HG02642 (cell line): ENCODE data around the gene SLC51A.
A peak's percentile ranks its signal among the peaks of the same experiment; 100 is the strongest.
"Not testable (repeated sequence)": the region's sequence is repeated elsewhere in the genome, so short reads cannot be mapped to it uniquely, and the experiment has no call there.

ENCODE experiments used
- ATAC-seq: cut with Tn5 transposase; IDR thresholded peaks from one replicate; pipeline ENCODE4 v1.9.1; 2021; ENCODE audit warnings: mild to moderate bottlenecking; ENCODE audit not compliant: unreplicated experiment, poor library complexity

The SLC51A gene

DNA sequence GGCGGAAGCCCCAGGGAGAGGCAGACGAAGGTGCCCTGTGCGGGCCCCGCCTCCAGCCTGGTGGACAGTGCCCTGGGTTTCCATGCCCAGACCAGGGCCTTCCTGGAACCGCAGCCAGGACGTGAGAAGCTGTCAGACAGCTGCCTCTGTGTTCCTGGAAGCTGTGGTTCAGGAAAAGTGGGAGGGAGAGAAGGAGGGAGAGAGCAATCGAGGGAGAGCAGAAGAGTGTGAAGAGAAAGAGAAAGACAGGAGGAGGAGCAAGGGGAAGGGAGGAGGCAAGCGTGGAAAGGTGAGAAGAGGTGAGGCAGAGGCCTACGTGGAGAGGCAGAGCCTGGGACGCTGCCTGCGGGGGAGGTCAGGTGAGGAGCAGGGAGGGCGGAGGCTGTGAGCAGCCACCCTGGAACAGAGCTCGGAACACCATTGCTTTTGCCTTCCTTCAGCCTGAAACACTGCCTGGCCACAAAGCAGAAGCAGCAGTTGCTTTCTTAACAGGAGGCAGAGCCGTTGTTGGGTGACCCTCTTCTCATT is 23.7 kb upstream of the SLC51A start:
- ATAC-seq, result peak; percentile 25

DNA sequence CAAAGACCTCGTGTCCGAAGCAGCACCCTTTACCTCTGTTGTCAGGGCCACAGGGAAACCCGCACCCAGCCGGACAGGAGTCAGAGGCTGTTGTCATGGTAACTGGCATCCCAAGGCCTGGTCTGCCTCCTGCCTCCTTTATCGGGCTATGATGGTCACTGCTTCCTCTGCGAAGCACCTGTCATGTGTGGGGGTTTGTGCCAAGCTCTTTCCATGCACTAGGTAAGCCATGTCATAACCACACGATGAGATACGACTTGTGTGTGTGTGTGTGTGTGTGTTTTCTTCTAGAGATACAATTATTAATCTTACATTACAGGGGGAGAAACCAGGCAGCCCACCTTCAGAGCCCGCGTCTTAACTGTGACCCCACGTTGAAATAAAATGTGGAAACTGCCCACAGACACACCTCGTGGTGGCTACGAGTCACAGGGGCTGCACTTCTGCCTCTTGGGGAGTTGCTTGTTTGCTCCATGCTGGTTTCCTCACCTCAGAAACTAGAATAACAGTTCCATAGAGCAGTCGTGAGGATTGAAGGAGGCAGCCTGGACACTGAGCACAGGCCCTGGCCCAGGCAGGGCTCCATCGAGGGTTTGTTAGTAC is 23.1 kb upstream of the SLC51A start:
- ATAC-seq, result no peak

DNA sequence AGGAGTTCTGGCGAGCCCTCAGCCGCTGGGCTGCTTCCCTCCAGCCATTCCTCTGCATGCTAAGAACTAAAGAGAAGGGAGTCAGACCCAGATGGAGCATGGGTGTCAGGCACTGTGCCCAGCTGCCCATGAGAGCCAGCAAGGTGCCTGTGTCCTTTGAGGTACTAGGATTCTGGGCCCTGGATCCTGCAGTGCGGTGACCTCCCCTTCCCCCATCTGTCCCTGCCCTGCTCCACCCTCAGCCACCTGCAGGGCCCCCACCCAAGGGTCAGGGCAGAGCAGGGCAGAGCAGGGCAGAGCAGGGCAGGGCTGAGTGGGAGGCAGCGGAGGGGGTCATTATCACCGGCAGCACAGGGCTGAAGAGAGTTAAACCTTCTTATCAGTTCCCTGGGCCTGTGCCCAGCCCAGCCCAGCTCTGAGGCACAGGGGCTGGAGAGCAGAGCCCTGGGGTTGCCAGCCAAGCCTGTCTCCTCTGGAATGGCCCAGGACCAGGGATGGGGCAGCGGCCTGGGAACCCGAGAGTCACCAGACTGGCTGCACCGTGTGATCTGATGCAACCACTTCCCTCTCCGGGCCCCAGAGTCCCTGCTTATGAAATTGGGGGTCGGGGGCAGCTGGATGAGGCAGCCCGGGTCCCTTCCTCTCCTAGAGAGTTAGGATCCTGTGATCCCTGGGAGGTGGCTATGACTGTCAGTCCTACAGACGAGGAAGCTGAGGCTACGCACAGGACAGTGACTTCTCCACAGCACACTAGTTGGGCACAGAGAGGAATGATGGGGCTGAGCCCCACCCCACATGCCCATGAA is 22.4 kb upstream of the SLC51A start:
- no peak for ATAC-seq

DNA sequence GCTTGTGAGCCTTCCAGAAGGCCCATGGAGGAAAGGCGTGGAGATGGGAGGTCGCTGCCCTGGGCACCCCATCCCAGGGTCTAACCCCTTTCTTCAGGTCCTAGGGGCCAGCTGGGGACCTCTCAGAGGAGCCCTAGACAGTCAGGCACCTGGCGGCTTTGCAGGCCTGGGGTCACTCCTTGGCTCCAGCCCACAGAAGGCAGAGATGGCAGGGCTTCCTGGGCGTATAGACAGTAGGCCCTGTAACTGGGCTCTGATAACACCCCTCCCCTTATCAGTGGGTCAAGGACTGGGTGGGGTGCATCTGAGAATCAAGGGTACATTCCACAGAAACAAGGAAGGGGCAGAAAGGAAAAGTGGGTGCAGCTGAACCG is 21.8 kb upstream of the SLC51A start:
- no peak for ATAC-seq

DNA sequence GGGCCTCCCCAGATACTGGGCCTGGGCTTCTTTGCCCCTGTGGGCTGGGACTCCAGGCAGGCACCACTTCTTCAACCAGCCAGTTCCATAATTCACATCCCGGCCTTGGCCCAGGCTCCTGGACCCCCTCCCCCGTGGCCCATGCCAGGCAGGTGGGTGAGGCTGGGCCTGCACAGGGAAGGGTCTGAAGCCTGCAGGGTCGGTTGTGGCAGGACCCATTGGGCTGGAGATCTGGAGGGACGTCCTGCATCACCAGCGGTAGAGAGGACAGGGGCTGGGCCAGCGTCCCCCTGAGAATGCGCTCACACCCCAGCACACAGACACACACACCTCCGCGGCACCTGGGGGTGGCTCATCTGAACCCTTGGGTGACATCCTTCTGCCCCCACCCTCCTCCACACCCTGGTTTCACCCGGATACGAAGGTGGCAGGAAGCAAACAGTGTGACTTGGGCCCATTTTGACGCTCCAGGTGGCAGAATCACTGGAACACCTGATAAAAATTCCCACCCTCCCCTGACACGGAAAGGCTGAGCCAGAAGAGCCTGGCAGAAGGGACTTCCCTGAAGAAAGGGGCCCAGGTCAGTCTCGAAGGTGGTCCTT is 20.6 kb upstream of the SLC51A start:
- no peak for ATAC-seq

DNA sequence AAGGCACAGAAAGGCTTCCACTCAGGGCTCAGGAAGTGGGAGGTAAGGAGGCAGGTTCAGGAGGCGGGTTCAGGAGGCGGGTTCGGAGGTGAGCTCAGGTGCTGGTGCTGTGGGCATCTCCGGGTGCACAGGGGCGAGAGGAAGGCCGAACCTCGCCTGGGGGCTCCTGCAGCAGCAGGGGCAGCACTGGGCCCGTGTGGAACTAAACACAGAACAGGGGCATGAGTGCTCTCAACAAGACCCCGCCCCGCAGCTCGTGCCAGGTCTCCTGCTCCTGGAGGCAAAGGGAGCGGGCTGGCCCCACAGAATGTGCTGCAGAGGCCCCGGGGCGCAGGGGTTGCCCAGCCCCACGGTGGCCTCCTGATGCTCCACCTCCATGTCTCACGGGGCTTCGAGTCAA is 18.8 kb upstream of the SLC51A start:
- no peak for ATAC-seq

DNA sequence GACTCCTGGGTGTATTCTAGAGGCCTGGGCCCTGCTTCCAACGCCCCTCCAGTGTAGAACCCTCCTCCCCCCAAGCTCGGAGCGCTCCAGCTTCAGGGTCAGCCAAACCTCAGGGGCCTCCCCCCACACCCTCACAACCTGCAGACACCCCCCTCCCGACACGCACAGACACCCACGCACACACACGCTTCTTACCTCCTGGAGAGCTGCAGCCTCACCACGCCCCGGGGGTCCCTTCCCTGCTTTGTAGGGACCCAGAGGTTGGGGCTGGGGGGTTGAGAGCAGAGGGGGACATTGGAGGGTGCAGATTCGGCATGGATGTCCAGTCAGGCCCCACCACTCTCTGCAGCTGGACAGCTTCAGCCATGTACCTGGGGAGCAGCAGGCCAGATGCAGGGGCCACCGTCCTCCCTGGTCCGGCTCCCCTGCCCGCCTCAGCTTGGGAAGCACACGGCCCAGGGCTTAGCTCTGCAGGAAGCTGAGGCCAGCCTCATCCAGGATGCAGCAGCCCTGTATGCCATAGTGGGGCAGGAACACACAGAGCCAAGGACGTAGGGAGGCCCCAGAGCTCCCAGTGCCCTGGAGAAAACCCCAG is 18.2 kb upstream of the SLC51A start:
- ATAC-seq, result no peak

DNA sequence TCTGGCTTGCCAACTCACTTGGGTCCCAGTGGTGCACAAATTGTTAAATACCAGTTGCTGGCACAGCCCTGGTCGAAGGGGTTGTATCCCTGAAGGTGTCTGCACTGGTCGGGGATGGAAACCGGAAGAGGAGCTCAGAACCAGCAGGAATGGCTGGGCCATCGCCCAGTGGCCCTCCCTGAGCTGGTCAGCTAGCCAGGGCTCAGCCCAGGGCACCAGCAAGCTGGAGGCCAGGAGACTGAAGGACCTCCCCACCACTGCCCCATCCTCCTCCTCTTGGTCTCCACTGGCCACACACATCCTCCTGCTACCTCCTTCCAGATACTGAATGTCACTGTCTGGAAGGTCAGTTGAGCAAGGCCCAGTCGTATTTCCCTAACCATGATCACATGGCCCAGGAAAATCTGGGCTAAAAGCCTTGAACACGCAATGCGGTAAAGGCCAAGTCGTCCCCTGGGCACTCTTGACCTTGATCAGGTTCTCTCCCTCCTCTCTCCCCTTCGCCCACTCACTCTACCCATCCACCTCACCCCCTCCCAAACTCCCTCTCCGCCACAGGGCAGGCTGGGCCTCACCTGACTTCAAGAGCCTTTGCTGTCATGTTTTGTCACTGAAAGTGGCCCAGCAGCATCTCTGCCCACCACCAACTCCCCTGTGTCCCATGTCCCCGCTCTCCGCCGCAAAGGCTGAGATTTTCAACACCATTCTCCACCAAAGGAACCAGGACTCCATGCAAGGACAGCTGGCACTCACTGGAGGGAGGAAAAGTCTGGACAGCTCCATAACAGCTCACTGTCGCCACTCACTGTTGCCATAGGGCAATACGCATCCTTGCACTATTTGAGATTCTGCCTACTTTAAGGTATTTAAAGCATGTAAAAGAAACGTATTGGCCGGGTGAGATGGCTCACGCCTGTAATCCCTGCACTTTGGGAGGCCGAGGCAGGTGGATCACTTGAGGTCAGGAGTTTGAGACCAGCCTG is 17.3 kb upstream of the SLC51A start:
- ATAC-seq, result no peak

DNA sequence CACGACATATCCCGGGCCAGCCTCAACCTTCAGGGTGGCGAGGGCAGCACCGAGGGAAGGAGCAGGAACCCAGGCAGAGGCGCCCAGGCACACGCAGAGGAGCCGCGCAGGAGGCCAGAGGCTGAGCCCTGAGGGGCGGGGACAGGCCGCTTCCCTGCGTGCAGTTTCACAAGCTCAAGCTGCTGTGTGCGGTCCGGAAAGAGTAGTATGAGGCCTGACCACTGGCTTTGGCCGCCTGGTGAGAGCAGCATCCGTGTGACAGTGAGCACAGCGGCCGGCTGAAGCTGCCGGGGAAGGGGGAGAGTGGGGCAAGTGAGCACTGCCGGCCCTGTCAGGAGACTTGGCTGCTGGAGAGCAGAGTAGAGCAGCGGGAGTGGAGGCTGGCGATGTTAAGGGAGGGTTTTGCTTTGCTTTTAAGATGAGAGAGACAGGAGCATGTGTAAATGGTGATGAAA is 13.8 kb upstream of the SLC51A start:
- no peak for ATAC-seq

DNA sequence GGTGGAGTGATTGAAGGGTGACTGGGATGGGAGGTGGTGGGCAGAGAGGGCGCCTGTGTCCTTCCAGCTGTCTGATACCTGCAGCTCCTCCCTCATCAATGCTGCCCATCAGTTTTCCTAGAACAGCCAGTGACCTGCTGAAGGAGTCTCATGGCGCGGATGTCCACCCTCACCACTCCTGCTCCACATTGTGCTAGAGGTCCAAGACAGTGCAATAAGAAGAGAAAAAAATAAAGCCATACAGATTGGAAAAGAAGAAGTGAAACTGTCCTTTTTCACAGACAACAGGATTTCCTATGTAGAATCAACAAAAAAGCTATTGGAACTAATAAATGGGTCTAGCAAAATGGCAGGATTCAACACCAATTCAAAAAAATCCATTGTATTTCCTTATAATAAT is 12.5 kb upstream of the SLC51A start:
- no peak for ATAC-seq

DNA sequence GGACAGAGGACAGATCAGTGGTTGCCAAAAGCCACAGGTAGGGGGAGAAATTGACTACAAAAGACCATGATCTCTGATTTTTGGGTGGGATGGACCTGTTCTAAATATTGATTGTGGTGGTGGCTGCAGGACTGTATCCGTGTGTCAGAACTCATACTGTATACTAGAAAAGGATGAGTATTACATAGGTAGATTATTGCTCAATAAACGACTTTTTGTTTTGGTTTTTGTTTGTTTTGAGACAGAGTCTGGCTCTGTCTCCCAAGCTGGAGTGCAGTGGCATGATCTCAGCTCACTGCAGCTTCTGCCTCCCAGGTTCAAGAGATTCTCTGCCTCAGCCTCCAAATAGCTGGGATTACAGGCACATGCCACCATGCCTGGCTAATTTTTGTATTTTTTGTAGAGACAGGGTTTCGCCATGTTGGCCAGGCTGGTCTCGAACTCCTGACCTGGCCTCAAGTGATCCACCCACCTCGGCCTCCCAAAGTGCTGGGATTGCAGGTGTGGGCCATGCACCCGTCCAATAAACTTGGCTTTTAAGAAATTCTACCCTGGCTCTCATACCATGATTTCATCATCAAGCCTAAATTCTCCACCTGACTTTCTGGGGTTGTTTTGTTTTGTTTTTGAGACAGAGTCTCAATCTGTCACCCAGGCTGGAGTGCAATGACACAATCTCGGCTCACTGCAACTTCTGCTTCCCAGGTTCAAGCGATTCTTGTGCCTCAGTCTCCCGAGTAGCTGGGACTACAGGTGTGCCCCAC is 10.7 kb upstream of the SLC51A start:
- ATAC-seq, result not testable (repeated sequence)

DNA sequence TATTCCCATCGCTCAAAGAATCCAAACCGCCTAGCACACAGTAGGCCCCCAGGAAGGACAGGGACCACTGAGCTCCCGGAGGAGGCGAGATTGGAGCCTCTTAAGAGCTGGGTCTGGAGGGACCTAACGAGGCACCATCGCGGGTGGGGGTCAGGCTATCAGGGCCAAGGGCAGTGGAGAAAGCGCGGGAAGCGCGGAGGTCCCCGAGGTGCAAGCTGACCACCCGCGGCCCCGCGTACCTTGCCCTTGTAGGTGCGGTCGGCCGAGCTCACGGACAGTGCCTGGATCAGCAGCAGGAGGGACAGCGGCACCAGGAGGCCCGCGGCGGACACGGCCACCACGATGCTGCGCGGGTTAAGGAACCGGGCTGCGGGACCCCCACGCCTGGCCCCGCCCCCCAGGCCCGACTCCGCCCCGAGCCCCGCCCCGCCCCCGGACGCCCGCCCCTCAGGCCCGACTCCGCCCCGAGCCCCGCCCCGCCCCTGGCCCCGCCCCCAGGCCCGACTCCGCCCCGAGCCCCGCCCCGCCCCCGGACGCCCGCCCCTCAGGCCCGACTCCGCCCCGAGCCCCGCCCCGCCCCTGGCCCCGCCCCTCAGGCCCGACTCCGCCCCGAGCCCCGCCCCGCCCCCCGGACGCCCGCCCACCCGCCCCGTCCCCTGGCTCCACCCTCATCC is 9.0 kb upstream of the SLC51A start:
- no peak for ATAC-seq

DNA sequence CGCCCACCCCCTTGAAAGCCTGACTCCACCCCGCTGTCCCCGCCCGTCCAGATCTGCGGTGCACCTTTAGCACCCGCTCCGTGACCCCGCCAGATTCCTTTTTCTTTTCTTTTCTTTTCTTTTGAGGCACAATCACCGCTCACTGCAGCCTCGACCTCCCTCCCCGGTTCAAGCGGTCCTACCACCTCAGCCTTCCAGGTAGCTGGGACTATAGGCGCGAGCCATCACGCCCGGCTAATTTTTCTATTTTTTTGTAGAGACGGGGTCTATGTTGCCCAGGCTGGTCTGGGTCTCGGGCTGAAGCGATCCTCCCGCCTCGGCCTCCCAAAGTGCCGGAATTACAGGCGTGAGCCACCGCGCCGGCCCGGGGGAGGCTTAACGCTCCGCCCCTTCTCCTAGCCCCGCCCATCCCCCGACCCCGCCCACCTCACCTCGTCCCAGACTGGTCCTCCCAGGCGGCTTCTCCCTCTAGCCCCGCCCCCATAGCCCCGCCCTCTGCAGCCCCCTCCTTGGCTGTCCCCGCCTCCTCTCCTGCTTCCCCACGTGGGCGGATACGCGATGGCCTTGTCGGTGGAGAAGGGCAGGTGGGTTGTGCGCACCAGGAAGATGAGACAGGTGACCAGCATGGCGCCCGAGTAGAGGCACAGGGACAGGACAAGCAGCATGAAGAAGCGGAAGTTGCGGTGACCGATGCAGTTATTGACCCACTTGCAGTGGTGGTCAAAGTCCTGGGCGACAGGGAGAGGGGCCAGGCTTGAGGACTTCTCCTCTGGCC is 8.3 kb upstream of the SLC51A start:
- ATAC-seq, result no peak

DNA sequence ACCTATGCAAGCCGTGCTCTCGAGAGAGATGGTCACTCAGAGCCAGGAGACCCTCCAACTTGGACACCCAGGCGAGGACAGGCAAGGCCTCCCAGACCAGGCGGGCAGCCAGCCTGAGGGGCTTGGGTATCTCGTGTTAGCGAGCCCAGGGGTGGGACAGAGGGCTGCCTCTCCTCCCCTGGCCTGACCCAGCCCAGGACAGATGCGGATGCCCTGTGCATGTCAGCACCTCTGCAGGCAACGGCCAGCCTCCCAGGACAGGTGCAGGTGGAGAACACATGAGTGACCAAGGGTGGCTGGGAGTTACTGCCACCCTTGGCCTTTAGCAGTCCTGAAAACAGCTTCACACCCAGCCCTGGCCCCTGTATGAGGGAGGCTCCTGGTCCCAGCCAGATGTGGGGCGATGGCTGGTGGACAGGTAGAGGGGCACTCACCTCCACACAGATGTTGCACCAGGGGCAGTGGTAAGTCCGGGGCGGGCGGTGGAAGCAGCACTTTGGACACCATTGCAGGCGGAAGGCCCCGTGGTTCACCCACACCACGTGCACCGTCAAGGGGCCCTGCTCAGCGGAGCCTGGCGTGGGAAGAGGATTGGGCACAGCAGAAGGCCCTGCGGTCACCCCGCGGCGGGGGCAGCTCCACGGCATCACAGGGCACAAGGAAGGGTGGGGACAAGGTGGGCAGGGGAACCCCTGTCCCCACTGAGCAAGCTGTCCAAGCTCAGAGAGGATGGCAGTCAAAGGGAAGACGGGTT is 7.2 kb upstream of the SLC51A start:
- ATAC-seq, result no peak

DNA sequence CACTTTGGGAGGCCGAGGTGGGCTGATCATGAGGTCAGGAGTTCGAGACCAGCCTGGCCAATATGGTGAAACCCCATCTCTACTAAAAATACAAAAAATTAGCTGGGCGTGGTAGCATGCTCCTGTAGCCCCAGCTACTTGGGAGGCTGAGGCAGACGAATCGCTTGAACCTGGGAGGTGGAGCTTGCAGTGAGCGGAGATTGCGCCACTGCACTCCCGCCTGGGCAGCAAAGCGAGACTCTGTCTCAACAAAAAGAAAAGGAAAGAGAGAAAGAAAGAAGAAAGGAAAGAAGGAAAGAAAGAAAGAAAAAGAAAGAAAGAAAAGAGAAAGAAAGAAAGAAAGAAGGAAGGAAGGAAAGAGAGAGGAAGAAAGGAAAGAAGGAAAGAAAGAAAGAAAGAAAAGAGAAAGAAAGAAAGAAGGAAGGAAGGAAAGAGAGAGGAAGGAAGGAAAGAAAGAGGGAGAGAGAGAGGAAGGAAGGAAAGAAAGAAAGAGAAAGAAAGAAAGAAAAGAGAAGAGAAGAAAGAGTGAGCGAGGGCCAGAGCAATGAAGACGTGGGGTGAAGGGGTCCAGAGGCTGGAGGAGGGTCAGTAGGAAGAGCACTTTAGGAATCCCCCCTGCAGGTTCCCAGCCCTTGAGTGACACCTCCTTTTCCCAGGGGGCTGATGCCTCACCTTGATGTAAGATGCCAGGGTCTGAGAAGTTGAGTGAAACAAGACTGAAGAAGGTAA is 6.2 kb upstream of the SLC51A start:
- ATAC-seq, result not testable (repeated sequence)
